Measurements from ENCODE around the gene TOM1L2. TPM values are rescaled to one million over a fixed set of nuclear protein-coding genes. Genes with fewer than 3 reads are reported as not detected.
"Not testable (repeated sequence)": the region's sequence is repeated elsewhere in the genome, so short reads cannot be mapped to it uniquely, and the experiment has no call there.

The TOM1L2 gene
- total RNA-seq, 1 donor from 2014 or later, result 10.0 TPM

DNA sequence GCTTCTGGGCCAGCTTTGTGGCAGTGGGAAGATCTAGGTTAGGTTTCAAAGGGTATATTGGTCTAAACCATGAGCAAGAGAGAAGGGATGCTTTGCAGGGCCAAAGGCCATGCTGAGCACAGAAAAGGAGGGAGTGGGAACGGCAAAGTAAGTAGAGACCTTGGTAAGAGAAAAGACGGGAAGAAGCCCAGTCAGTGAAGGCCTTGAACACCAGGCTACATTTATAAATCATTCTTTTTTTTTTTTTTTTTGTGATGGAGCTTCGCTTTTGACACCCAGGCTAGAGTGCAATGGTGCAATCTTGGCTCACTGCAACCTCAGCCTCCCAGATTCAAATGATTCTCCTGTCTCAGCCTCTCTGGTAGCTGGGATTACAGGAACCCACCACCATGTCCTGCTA, 18.1 kb downstream of the TOM1L2 start:
- no peak overlapping the region for H3K27ac Mint-ChIP-seq
- DNase-seq, result no peak
- H3K9me3 Mint-ChIP-seq, result no peaks in the 10 kb centered on the region
- peaks cover 8% of the 10 kb centered on the region for H3K36me3 Mint-ChIP-seq (ENCODE audit: low read depth)
- intact Hi-C loops (cut with micrococcal nuclease), result no loop called here
- peaks cover 29% of the 10 kb centered on the region for H3K4me1 Mint-ChIP-seq
- no peaks in the 10 kb centered on the region for H3K27me3 Mint-ChIP-seq
- H3K4me3 Mint-ChIP-seq, result no peak overlapping the region

- no peak for DNase-seq
- no peak overlapping the region for H3K4me3 Mint-ChIP-seq
- H3K9me3 Mint-ChIP-seq, result no peaks in the 10 kb centered on the region
- no peaks in the 10 kb centered on the region for H3K27me3 Mint-ChIP-seq
- H3K36me3 Mint-ChIP-seq (ENCODE audit: low read depth), result peaks cover 9% of the 10 kb centered on the region
- H3K27ac Mint-ChIP-seq, result no peak overlapping the region
- intact Hi-C loops (cut with micrococcal nuclease), result no loop called here
- H3K4me1 Mint-ChIP-seq, result peaks cover 16% of the 10 kb centered on the region
These were observed 19.5 kb downstream of the TOM1L2 start for GRCh38 chr17:17952691-17953090.

DNA sequence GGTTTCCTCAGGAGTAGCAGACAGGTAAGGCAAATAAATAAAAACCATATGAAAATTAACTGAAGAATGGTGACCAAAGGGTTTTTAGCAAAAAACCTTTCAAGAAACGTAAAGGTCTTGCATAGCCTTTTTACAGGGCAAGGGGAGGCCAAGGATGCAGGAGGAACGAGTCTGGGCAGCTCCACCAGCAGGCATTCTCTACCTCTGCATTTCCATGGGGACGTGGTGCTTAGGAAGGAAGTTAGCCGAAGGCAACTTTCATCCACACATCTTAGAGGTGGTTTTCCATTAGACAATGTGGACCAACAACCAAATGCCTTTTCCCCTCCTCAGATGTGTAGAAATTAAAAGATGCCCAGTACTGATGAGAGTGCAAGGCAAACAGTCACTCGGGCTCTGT, 20.7 kb downstream of the TOM1L2 start:
- Mint-ChIP-seq H3K9me3 (no peaks in the 10 kb centered on the region), H3K4me3 (no peak overlapping the region), H3K27me3 (no peaks in the 10 kb centered on the region), H3K27ac (no peak overlapping the region), H3K36me3 (ENCODE audit: low read depth) (peaks cover 9% of the 10 kb centered on the region), H3K4me1 (peaks cover 11% of the 10 kb centered on the region)
- no peak for DNase-seq
- intact Hi-C loops (cut with micrococcal nuclease), result no loop called here

- Mint-ChIP-seq H3K27ac (no peak overlapping the region), H3K27me3 (no peaks in the 10 kb centered on the region), H3K9me3 (no peaks in the 10 kb centered on the region), H3K4me1 (peaks cover 9% of the 10 kb centered on the region), H3K36me3 (ENCODE audit: low read depth) (peaks cover 7% of the 10 kb centered on the region), H3K4me3 (no peak overlapping the region)
- no peak for DNase-seq
- intact Hi-C loops (cut with micrococcal nuclease), result no loop called here
These were observed 21.4 kb downstream of the TOM1L2 start for GRCh38 chr17:17950806-17951205.

DNA sequence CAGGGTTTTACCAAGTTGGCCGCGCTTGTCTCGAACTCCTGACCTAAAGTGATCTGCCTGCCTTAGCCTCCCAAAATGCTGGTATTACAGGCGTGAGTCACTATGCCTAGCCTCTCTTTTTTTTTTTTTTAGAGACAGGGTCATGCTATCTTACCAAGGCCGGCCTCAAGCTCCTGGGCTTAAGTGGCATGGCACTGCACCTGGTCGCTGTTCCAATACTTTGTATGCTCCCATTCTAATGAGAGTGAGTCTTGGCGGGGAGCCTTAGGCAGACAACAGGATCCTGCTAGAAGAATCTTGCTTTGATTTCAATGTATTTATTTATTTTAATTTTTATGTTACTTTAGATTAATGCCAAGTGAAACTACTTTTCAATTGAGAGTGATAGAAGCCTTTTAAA, 21.9 kb downstream of the TOM1L2 start:
- Mint-ChIP-seq H3K27me3 (no peaks in the 10 kb centered on the region), H3K9me3 (no peaks in the 10 kb centered on the region)

GRCh38 chr17:17947966-17948365, 24.2 kb downstream of the TOM1L2 start:
- Mint-ChIP-seq H3K9me3 (no peaks in the 10 kb centered on the region), H3K4me1 (peaks cover 13% of the 10 kb centered on the region), H3K36me3 (ENCODE audit: low read depth) (peaks cover 1% of the 10 kb centered on the region), H3K27me3 (no peaks in the 10 kb centered on the region), H3K4me3 (no peak overlapping the region), H3K27ac (no peak overlapping the region)
- no peak for DNase-seq
- intact Hi-C loops (cut with micrococcal nuclease), result no loop called here

More for the DNA sequence above, 21.9 kb downstream of the TOM1L2 start:
- Mint-ChIP-seq H3K4me1 (peaks cover 9% of the 10 kb centered on the region), H3K4me3 (no peak overlapping the region), H3K27ac (no peak overlapping the region), H3K36me3 (ENCODE audit: low read depth) (peaks cover 7% of the 10 kb centered on the region)
- intact Hi-C loops (cut with micrococcal nuclease), result no loop called here
- no peak for DNase-seq

DNA sequence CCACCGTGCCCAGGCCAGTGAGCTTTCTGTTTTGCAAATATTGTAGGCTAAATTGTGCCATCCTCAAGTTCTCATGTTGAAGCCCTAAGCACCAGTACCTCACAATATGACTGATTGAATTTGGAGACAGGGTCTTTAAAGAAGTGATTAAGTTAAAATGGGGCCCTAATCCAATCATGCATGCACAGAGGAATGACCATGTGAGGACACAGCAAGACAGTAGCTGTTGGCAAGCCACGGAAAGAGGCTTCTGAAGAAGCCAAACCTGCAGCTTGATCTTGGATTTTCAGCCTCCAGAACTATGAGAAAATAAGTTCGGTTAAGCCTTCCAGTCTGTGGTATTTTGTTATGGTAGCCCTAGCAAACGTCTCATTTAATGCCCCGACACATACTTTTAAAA, 24.9 kb downstream of the TOM1L2 start:
- intact Hi-C loops (cut with micrococcal nuclease), result no loop called here
- no peak overlapping the region for H3K4me3 Mint-ChIP-seq
- no peaks in the 10 kb centered on the region for H3K9me3 Mint-ChIP-seq
- no peak for DNase-seq
- peaks cover 14% of the 10 kb centered on the region for H3K4me1 Mint-ChIP-seq
- H3K36me3 Mint-ChIP-seq (ENCODE audit: low read depth), result peaks cover 1% of the 10 kb centered on the region
- no peak overlapping the region for H3K27ac Mint-ChIP-seq
- no peaks in the 10 kb centered on the region for H3K27me3 Mint-ChIP-seq

- intact Hi-C loops (cut with micrococcal nuclease), result no loop called here
- H3K4me3 Mint-ChIP-seq, result no peak overlapping the region
- DNase-seq, result no peak
- no peaks in the 10 kb centered on the region for H3K27me3 Mint-ChIP-seq
- H3K36me3 Mint-ChIP-seq (ENCODE audit: low read depth), result peaks cover 1% of the 10 kb centered on the region
- H3K9me3 Mint-ChIP-seq, result no peaks in the 10 kb centered on the region
- no peak overlapping the region for H3K27ac Mint-ChIP-seq
- peaks cover 14% of the 10 kb centered on the region for H3K4me1 Mint-ChIP-seq
These were observed 26.1 kb downstream of the TOM1L2 start for GRCh38 chr17:17946093-17946492.

DNA sequence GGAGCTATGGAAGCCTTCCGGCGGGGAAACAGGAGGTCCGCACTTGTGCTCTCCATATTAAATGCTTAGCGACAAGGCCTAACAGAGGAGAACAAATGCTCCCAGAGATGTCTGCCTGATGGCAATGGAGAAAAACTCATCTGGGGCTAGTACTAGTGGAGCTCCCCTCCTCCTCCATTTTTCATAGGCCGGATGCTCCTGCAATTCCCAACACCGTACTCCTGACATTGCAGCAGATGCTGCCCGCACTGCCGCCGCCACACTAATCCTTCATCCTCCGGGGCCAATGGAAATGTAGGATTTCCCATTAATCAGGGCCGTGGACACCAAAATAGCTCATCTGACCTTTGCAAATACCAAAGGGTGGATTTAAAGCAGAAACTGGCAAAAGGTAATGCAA, 27.5 kb downstream of the TOM1L2 start:
- H3K27me3 Mint-ChIP-seq, result no peaks in the 10 kb centered on the region
- peaks cover 14% of the 10 kb centered on the region for H3K4me1 Mint-ChIP-seq
- H3K36me3 Mint-ChIP-seq (ENCODE audit: low read depth), result peaks cover 3% of the 10 kb centered on the region
- no peak overlapping the region for H3K27ac Mint-ChIP-seq
- no peak overlapping the region for H3K4me3 Mint-ChIP-seq
- no peaks in the 10 kb centered on the region for H3K9me3 Mint-ChIP-seq
- intact Hi-C loops (cut with micrococcal nuclease), result no loop called here
- no peak for DNase-seq

DNA sequence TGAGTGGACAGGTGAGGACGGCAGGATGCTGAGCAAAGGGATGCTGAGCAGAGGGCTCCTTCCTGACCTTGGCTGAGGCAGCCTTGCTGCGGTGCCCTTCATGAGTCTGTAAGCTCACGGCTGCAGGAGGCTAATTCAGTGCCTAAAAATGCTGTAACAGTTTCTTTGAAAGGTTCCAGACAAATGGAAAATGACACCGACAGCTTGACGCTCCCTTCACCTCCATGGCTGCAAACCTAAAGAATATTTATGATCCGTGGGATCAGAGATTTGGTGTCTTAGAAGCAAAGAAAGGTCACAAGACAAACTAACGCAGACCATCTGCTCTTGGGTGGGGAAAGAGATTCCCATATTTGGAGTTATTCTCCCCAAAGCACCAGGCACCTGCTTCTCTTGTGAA, 28.0 kb downstream of the TOM1L2 start:
- Mint-ChIP-seq H3K9me3 (no peaks in the 10 kb centered on the region), H3K27ac (no peak overlapping the region), H3K4me3 (no peak overlapping the region), H3K27me3 (no peaks in the 10 kb centered on the region), H3K36me3 (ENCODE audit: low read depth) (peaks cover 3% of the 10 kb centered on the region), H3K4me1 (peaks cover 12% of the 10 kb centered on the region)
- intact Hi-C loops (cut with micrococcal nuclease), result no loop called here
- DNase-seq, result no peak

DNA sequence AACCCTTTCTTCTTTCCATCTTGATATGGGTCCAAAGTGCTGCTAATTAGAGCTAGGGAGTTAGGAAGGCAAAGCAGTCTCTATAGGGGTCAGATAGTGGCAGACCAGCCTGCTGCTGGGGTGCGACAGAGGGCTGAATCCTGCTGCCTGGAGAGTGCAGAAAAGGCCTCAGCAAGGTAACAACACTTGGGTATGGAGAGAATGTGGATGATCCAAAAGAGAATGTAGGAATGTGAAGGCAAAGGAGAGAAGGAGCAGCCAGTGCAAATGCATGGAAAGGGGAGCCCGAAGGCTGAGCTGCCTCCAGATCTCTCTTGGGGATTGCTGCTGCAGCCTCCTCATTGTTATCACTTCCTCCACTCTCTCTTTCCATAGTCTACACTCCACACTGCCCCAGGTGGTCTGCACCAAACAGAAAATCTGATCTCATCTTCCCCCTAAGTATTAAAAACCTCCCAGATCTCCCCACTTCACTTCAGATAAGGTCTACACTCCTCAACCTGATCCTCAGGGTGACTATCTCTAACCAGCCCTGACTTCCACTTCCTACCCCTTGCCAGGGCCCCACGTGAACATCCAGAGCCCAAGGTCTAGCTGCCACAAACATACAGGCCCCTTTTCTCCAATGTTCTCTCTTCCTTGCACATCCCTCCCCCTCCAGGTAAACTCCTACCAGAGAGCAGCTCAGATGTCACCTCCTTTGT, 28.8 kb downstream of the TOM1L2 start:
- H3K9me3 Mint-ChIP-seq, result no peaks in the 10 kb centered on the region
- DNase-seq, result no peak
- H3K4me1 Mint-ChIP-seq, result peaks cover 12% of the 10 kb centered on the region
- no peak overlapping the region for H3K27ac Mint-ChIP-seq
- intact Hi-C loops (cut with micrococcal nuclease), result no loop called here
- no peak overlapping the region for H3K4me3 Mint-ChIP-seq
- no peaks in the 10 kb centered on the region for H3K27me3 Mint-ChIP-seq
- peaks cover 1% of the 10 kb centered on the region for H3K36me3 Mint-ChIP-seq (ENCODE audit: low read depth)

DNA sequence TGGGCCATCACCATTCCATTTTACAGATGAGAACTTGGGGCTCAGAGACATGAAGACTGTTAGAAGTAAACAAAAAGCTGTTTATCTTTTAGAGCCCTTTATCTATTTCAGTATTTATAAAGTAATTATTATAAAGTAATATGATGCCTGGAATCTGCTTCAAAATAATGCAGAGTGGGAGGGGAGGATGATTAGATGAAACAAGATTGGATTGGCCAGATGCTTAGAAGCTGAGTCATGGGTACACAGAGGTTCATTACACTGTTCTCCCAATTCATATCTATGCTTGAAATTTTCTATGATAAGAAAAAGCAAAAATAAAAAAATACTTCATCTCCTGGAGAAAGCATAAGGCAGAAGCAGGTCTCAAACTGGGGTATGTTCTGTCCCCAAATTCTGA, 29.4 kb downstream of the TOM1L2 start:
- Mint-ChIP-seq H3K36me3 (ENCODE audit: low read depth) (peaks cover 1% of the 10 kb centered on the region), H3K27ac (no peak overlapping the region), H3K9me3 (no peaks in the 10 kb centered on the region), H3K4me3 (no peak overlapping the region), H3K27me3 (no peaks in the 10 kb centered on the region), H3K4me1 (peaks cover 13% of the 10 kb centered on the region)
- no peak for DNase-seq
- intact Hi-C loops (cut with micrococcal nuclease), result no loop called here

DNA sequence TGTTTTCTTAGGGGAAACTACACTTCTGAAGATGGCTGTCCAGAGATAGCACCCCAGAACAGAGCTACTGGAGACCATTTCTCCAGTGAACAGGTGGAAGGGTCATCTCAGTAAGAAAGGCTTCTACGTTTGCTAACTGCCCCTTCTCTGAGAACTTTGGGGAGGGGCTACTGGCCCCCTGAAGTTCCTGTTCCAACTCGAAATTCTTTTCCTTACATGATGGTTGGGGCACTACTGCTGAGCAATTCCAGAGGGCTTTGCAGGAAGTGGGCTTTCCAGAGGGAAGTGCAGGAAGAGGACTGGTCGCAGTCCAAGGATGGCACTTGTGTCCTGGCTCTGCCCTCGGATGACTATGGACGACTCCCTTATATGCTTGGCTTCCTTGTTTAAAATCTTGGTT, 31.2 kb downstream of the TOM1L2 start:
- H3K4me1 Mint-ChIP-seq, result peaks cover 15% of the 10 kb centered on the region
- H3K27ac Mint-ChIP-seq, result no peak overlapping the region
- H3K27me3 Mint-ChIP-seq, result no peaks in the 10 kb centered on the region
- intact Hi-C loops (cut with micrococcal nuclease), result no loop called here
- H3K4me3 Mint-ChIP-seq, result no peak overlapping the region
- H3K9me3 Mint-ChIP-seq, result no peaks in the 10 kb centered on the region
- H3K36me3 Mint-ChIP-seq (ENCODE audit: low read depth), result peaks cover 1% of the 10 kb centered on the region
- DNase-seq, result no peak

DNA sequence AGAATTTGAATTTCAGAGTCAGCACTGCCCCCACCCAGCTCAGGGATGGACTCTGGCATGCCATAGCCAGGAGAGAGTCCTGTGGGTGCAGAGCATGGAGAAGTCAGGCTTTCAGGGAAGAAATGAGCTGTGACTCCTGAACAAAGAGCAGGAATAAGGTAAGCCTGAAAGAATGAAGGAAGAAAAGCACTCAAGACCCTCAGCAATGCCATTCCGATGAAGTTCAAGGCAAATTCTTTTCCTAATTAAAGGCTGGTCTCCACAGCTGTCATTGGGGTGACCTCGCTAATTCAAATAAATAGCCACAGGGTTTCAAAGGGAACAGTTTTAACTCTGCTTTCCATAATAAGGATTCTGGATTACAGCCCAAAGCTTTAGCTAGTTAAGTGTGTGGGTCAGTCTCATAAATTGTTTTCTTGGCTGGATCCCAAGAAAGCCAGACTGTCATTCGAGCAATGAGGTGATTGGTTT, 31.7 kb downstream of the TOM1L2 start:
- intact Hi-C loops (cut with micrococcal nuclease), result no loop called here
- H3K36me3 Mint-ChIP-seq (ENCODE audit: low read depth), result peaks cover 1% of the 10 kb centered on the region
- H3K4me3 Mint-ChIP-seq, result no peak overlapping the region
- peaks cover 21% of the 10 kb centered on the region for H3K4me1 Mint-ChIP-seq
- no peak for DNase-seq
- no peak overlapping the region for H3K27ac Mint-ChIP-seq
- H3K27me3 Mint-ChIP-seq, result no peaks in the 10 kb centered on the region
- H3K9me3 Mint-ChIP-seq, result no peaks in the 10 kb centered on the region

GRCh38 chr17:17939941-17940340, 32.3 kb downstream of the TOM1L2 start:
- peaks cover 26% of the 10 kb centered on the region for H3K4me1 Mint-ChIP-seq
- intact Hi-C loops (cut with micrococcal nuclease); H3K27ac Mint-ChIP-seq; H3K4me3 Mint-ChIP-seq; DNase-seq; H3K9me3 Mint-ChIP-seq; H3K36me3 Mint-ChIP-seq (ENCODE audit: low read depth); H3K27me3 Mint-ChIP-seq: not testable (repeated sequence)
